B cell (primary cell): ENCODE data around the gene NKAIN2. TPM values are rescaled to one million over a fixed set of nuclear protein-coding genes. Genes with fewer than 3 reads are reported as not detected.

ENCODE experiments used
- ATAC-seq: fragments of 200-7000 bp; cut with Tn5 transposase; one replicate; pipeline ENCODE4 v1.10.0; 2021; ENCODE audit warnings: low read depth, mild to moderate bottlenecking, moderate number of reproducible peaks, moderate library complexity
- CTCF ChIA-PET: fragments of 350-600 bp; sonication (Branson Sonifier 250); formaldehyde crosslinking; loops from one replicate; lab custom pipeline; 2021; ENCODE audit warnings: antibody characterized with exemption, inconsistent platforms; lab: Charles Lee
- POLR2A ChIA-PET: fragments of 350-600 bp; sonication (Branson Sonifier 250); formaldehyde crosslinking; loops from one replicate; lab custom pipeline; 2021; ENCODE audit warnings: antibody characterized with exemption; lab: Charles Lee
- DNase-seq: peaks from one replicate; pipeline ENCODE4 v3.0.0; 2013
- H2AFZ ChIP-seq: 2 replicates; pipeline ENCODE4 v1.6.1; 2012; ENCODE audit warnings: mild to moderate bottlenecking, low read depth, low read length; ENCODE audit not compliant: insufficient read depth, poor library complexity, severe bottlenecking
- H3K27ac ChIP-seq, 2 donors: 1 replicate in 1 of 2; 2 replicates in 1 of 2; pipeline ENCODE4 v1.5.1; 2012 to 2013; ENCODE audit warnings: low read length in 2 of 2, mild to moderate bottlenecking in 2 of 2, moderate library complexity in 1 of 2
- H3K27me3 ChIP-seq, 4 experiments: fragments of 200-600 bp in 1 of 4; sonication (generic) in 1 of 4; replicated peaks in 1 of 4; 1 replicate in 2 of 4; 2 replicates in 2 of 4; pipeline versions ENCODE4 v1.6.1 to v1.7.0; 2013 to 2016; ENCODE audit warnings: low read length in 3 of 4, mild to moderate bottlenecking in 2 of 4, mixed read lengths in 1 of 4, moderate library complexity in 1 of 4; ENCODE audit not compliant: insufficient read depth in 4 of 4, control insufficient read depth in 3 of 4; ENCODE audit errors: control extremely low read depth in 1 of 4
- H3K36me3 ChIP-seq, 2 experiments: replicated peaks in 1 of 2; 1 replicate in 1 of 2; 2 replicates in 1 of 2; pipeline versions ENCODE4 v1.6.1 to v1.7.1; 2013; ENCODE audit warnings: low read length in 1 of 2; ENCODE audit not compliant: insufficient read depth in 2 of 2, control insufficient read depth in 1 of 2; ENCODE audit errors: control extremely low read depth in 1 of 2, extremely low read depth in 1 of 2
- H3K4me1 ChIP-seq, 2 donors: fragments of 200-600 bp in 1 of 2; sonication (generic) in 1 of 2; 1 replicate in 1 of 2; 2 replicates in 1 of 2; pipeline versions ENCODE4 v1.5.1 to v1.6.1; 2013 to 2017; ENCODE audit warnings: low read length in 2 of 2; ENCODE audit not compliant: control insufficient read depth in 2 of 2, insufficient read depth in 2 of 2
- H3K4me2 ChIP-seq: replicated peaks from 2 replicates; pipeline ENCODE3; 2012; ENCODE audit warnings: mild to moderate bottlenecking, low read depth, low read length; ENCODE audit not compliant: poor library complexity, severe bottlenecking
- H3K4me3 ChIP-seq, 5 experiments: fragments of 200-600 bp in 1 of 5; sonication (generic) in 1 of 5; 1 replicate in 3 of 5; 2 replicates in 2 of 5; pipeline versions ENCODE4 v1.5.1 to v1.7.0; 2011 to 2016; ENCODE audit warnings: low read length in 4 of 5, mild to moderate bottlenecking in 4 of 5, low read depth in 2 of 5, control low read depth in 1 of 5, moderate library complexity in 1 of 5; ENCODE audit not compliant: insufficient read depth in 1 of 5; ENCODE audit errors: control extremely low read depth in 1 of 5, extremely low read depth in 1 of 5
- H3K79me2 ChIP-seq: fragments of 200-600 bp; sonication (generic); one replicate; pipeline ENCODE4 v1.6.0; 2016; ENCODE audit warnings: low read length; ENCODE audit not compliant: control insufficient read depth, insufficient read depth
- H3K9ac ChIP-seq: fragments of 200-600 bp; sonication (generic); 2 replicates; pipeline ENCODE4 v1.6.1; 2017; ENCODE audit warnings: mild to moderate bottlenecking, low read length, moderate library complexity
- H3K9me3 ChIP-seq, 3 donors: one replicate each; pipeline versions ENCODE4 v1.6.1 to v1.7.1; 2013; ENCODE audit warnings: low read length in 2 of 3; ENCODE audit not compliant: control insufficient read depth in 2 of 3, insufficient read depth in 1 of 3; ENCODE audit errors: control extremely low read depth in 1 of 3
- H4K20me1 ChIP-seq: 2 replicates; pipeline ENCODE4 v1.6.0; 2012; ENCODE audit warnings: mild to moderate bottlenecking, low read length; ENCODE audit not compliant: insufficient read depth, control insufficient read depth, poor library complexity, severe bottlenecking
- H3K27ac Mint-ChIP-seq: one replicate; pipeline ENCODE4 v1.8.0; 2021; ENCODE audit warnings: mixed read lengths
- H3K27me3 Mint-ChIP-seq: one replicate; pipeline ENCODE4 v1.8.0; 2021; ENCODE audit warnings: mixed read lengths
- H3K4me1 Mint-ChIP-seq: one replicate; pipeline ENCODE4 v1.8.0; 2021; ENCODE audit warnings: mixed read lengths
- H3K4me3 Mint-ChIP-seq: one replicate; pipeline ENCODE4 v1.8.0; 2021; ENCODE audit warnings: mixed read lengths
- H3K9me3 Mint-ChIP-seq: one replicate; pipeline ENCODE4 v1.8.0; 2022; ENCODE audit warnings: mixed read lengths; ENCODE audit not compliant: insufficient read depth
- EZH2 ChIP-seq: IDR thresholded peaks from 2 replicates; pipeline ENCODE4 v1.6.1; 2012; ENCODE audit warnings: borderline replicate concordance, low read depth, mild to moderate bottlenecking, moderate library complexity, low read length; ENCODE audit not compliant: insufficient read depth, poor library complexity, severe bottlenecking
- WGBS: methylation state at CpG from one replicate; pipeline ENCODE4 v1.1.5; 2013; ENCODE audit warnings: missing lambda C conversion rate; ENCODE audit not compliant: insufficient coverage; 5-methylcytosine and 5-hydroxymethylcytosine counted together
- intact Hi-C: fragments of 100-400 bp; cut with micrococcal nuclease; formaldehyde crosslinking; loops from one replicate; pipeline ENCODE4 v1.10.0; 2022
- polyA plus RNA-seq: library from polyadenylated mRNA; depleted of rRNA; stranded (reverse); fragments of >200 nt; gene quantifications from 2 replicates; pipeline ENCODE4 v1.2.3, GENCODE V29; 2012
- total RNA-seq, 2 donors: library from RNA; stranded (reverse); fragments of 120-200 nt in 1 of 2; gene quantifications; 1 replicate in 1 of 2; 2 replicates in 1 of 2; pipeline versions ENCODE4 v1.2.3 to v1.2.4, GENCODE V29; 2013 to 2022
- TF ChIP-seq, protein P1 (sequence below): fragments of 200-600 bp; IDR thresholded peaks from one replicate; pipeline ENCODE4 v1.8.0; 2022; ENCODE audit warnings: antibody characterized with exemption, mild to moderate bottlenecking

Gene NKAIN2
- total and polyA plus RNA-seq, 2 donors (not counting 1 experiment from before 2014, with no cell fraction given) = not detected

- Mint-ChIP-seq H3K27me3 (no peaks in the 10 kb centered on the region), H3K4me1 (peaks cover 2% of the 10 kb centered on the region), H3K9me3 (no peaks in the 10 kb centered on the region), H3K27ac (no peak overlapping the region), H3K4me3 (no peak overlapping the region)
- Histone ChIP-seq H3K36me3 (no peaks in the 10 kb centered on the region), H4K20me1 (no peaks in the 10 kb centered on the region), H3K4me2 (no peak overlapping the region), H3K9me3 (no peaks in the 10 kb centered on the region), H3K9ac (no peak overlapping the region), H3K4me3 (no peak overlapping the region), H2AFZ (no peak overlapping the region), H3K27ac (no peak overlapping the region), H3K4me1 (no peaks in the 10 kb centered on the region), H3K79me2 (no peaks in the 10 kb centered on the region), H3K27me3 (no peaks in the 10 kb centered on the region)
- CTCF ChIA-PET = no interaction called here
- ATAC-seq (no peak), DNase-seq (no peak)
- no CpG with 5 or more reads among the region's 2 CpGs for WGBS
- intact Hi-C loops = no loop called here
- POLR2A ChIA-PET = no interaction called here
- no peak for TF ChIP-seq EZH2
- TF ChIP-seq, protein P1, sequence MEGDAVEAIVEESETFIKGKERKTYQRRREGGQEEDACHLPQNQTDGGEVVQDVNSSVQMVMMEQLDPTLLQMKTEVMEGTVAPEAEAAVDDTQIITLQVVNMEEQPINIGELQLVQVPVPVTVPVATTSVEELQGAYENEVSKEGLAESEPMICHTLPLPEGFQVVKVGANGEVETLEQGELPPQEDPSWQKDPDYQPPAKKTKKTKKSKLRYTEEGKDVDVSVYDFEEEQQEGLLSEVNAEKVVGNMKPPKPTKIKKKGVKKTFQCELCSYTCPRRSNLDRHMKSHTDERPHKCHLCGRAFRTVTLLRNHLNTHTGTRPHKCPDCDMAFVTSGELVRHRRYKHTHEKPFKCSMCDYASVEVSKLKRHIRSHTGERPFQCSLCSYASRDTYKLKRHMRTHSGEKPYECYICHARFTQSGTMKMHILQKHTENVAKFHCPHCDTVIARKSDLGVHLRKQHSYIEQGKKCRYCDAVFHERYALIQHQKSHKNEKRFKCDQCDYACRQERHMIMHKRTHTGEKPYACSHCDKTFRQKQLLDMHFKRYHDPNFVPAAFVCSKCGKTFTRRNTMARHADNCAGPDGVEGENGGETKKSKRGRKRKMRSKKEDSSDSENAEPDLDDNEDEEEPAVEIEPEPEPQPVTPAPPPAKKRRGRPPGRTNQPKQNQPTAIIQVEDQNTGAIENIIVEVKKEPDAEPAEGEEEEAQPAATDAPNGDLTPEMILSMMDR = no peak
Observed at GRCh38 chr6:123784330-123784729, 19.3 kb upstream of the NKAIN2 start.

GRCh38 chr6:123785039-123785438 is 18.6 kb upstream of the NKAIN2 start:
- DNase-seq (no peak), ATAC-seq (no peak)
- Histone ChIP-seq H3K79me2 (no peaks in the 10 kb centered on the region), H4K20me1 (no peaks in the 10 kb centered on the region), H3K27ac (no peak overlapping the region), H3K27me3 (no peaks in the 10 kb centered on the region), H2AFZ (no peak overlapping the region), H3K36me3 (no peaks in the 10 kb centered on the region), H3K4me3 (no peak overlapping the region), H3K9ac (no peak overlapping the region), H3K4me1 (no peaks in the 10 kb centered on the region), H3K4me2 (no peak overlapping the region), H3K9me3 (no peaks in the 10 kb centered on the region)
- TF ChIP-seq, protein P1 = no peak
- TF ChIP-seq EZH2 = no peak
- intact Hi-C loops = no loop called here
- Mint-ChIP-seq H3K9me3 (no peaks in the 10 kb centered on the region), H3K4me1 (peaks cover 2% of the 10 kb centered on the region), H3K27me3 (no peaks in the 10 kb centered on the region), H3K27ac (no peak overlapping the region), H3K4me3 (no peak overlapping the region)
- CTCF ChIA-PET = no interaction called here
- WGBS = no CpG with 5 or more reads among the region's 3 CpGs
- POLR2A ChIA-PET = no interaction called here
